HEK293 (cell line): ENCODE measurements around the gene SAE1.

Experiments used
- CTCF ChIA-PET: fragments of 350-600 bp; formaldehyde crosslinking; extraction: SDS; loops from one replicate; lab custom pipeline; 2021; ENCODE audit warnings: antibody characterized with exemption; lab: Yijun Ruan, JAX
- POLR2A ChIA-PET: fragments of 300-600 bp; formaldehyde crosslinking; extraction: SDS; loops from one replicate; lab custom pipeline; 2020; ENCODE audit warnings: antibody characterized with exemption, inconsistent platforms; lab: Yijun Ruan, JAX
- H3K27ac ChIP-seq: fragments of 200-500 bp; sonication (Bioruptor generic); 2 replicates; pipeline ENCODE4 v1.5.1; 2014; ENCODE audit warnings: low read depth, low read length, control low read depth, inconsistent platforms; ENCODE audit errors: extremely low read depth
- H3K36me3 ChIP-seq, 2 experiments: fragments of 200-500 bp in 1 of 2; sonication (Bioruptor generic) in 1 of 2; 1 replicate in 1 of 2; 2 replicates in 1 of 2; pipeline ENCODE4 v1.5.1; 2014 to 2017; ENCODE audit warnings: inconsistent platforms in 2 of 2, low read length in 2 of 2; ENCODE audit not compliant: control insufficient read depth in 2 of 2, insufficient read depth in 1 of 2
- H3K4me1 ChIP-seq: fragments of 200-500 bp; sonication (Bioruptor generic); 2 replicates; pipeline ENCODE4 v1.5.1; 2014; ENCODE audit warnings: mild to moderate bottlenecking, low read length, inconsistent platforms; ENCODE audit not compliant: control insufficient read depth, insufficient read depth
- H3K4me3 ChIP-seq: 2 replicates; pipeline ENCODE4 v1.5.1; 2011; ENCODE audit warnings: low read depth, mild to moderate bottlenecking, control low read depth, low read length, moderate library complexity
- H3K9me3 ChIP-seq: fragments of 200-500 bp; sonication (Bioruptor generic); 2 replicates; pipeline ENCODE4 v1.5.1; 2014; ENCODE audit warnings: low read depth, low read length, inconsistent platforms; ENCODE audit not compliant: control insufficient read depth, insufficient read depth
- BCL11B ChIP-seq: fragments of 450-650 bp; formaldehyde crosslinking; IDR thresholded peaks from 2 replicates; pipeline ENCODE4 v1.5.1; 2016; ENCODE audit warnings: low read depth, missing biosample characterization, missing genetic modification characterization
- ELK4 ChIP-seq: IDR thresholded peaks from 2 replicates; pipeline ENCODE4 v1.6.1; 2011; ENCODE audit warnings: mild to moderate bottlenecking, low read depth, low read length, borderline replicate concordance
- GLI4 ChIP-seq: fragments of 450-650 bp; formaldehyde crosslinking; IDR thresholded peaks from 2 replicates; pipeline ENCODE4 v1.5.1; 2016; ENCODE audit warnings: missing biosample characterization, missing genetic modification characterization
- GLIS1 ChIP-seq: fragments of 450-650 bp; formaldehyde crosslinking; IDR thresholded peaks from 2 replicates; pipeline ENCODE4 v1.5.1; 2016; ENCODE audit warnings: missing biosample characterization, missing genetic modification characterization
- HOXC10 ChIP-seq: sonication (generic); formaldehyde crosslinking; IDR thresholded peaks from 2 replicates; pipeline ENCODE4 v1.8.1; 2023; ENCODE audit warnings: mild to moderate bottlenecking, missing genetic modification reagents
- KLF8 ChIP-seq: fragments of 450-650 bp; formaldehyde crosslinking; IDR thresholded peaks from 2 replicates; pipeline ENCODE4 v1.5.1; 2016; ENCODE audit warnings: missing biosample characterization, missing genetic modification characterization
- OVOL3 ChIP-seq: fragments of 450-650 bp; formaldehyde crosslinking; IDR thresholded peaks from 2 replicates; pipeline ENCODE4 v1.5.1; 2016; ENCODE audit warnings: missing biosample characterization, missing genetic modification characterization
- ZNF121 ChIP-seq: fragments of 450-650 bp; formaldehyde crosslinking; IDR thresholded peaks from 2 replicates; pipeline ENCODE4 v1.5.1; 2016; ENCODE audit warnings: missing biosample characterization, missing genetic modification characterization
- ZNF138 ChIP-seq: fragments of 450-650 bp; formaldehyde crosslinking; IDR thresholded peaks from 2 replicates; pipeline ENCODE4 v1.5.1; 2016; ENCODE audit warnings: missing biosample characterization, missing genetic modification characterization, borderline replicate concordance
- ZNF175 ChIP-seq: fragments of 450-650 bp; formaldehyde crosslinking; IDR thresholded peaks from 2 replicates; pipeline ENCODE4 v1.5.1; 2016; ENCODE audit warnings: missing biosample characterization, missing genetic modification characterization
- ZNF23 ChIP-seq: fragments of 450-650 bp; formaldehyde crosslinking; IDR thresholded peaks from 2 replicates; pipeline ENCODE4 v1.5.1; 2016; ENCODE audit warnings: missing biosample characterization, missing genetic modification characterization, borderline replicate concordance
- ZNF391 ChIP-seq: fragments of 450-650 bp; formaldehyde crosslinking; IDR thresholded peaks from 2 replicates; pipeline ENCODE4 v1.5.1; 2016; ENCODE audit warnings: low read depth, missing biosample characterization, missing genetic modification characterization, borderline replicate concordance
- ZNF529 ChIP-seq: fragments of 450-650 bp; formaldehyde crosslinking; IDR thresholded peaks from 2 replicates; pipeline ENCODE4 v1.5.1; 2017; ENCODE audit warnings: missing genetic modification characterization, missing biosample characterization; ENCODE audit not compliant: insufficient replicate concordance
- ZNF560 ChIP-seq: fragments of 450-650 bp; formaldehyde crosslinking; IDR thresholded peaks from 2 replicates; pipeline ENCODE4 v1.5.1; 2017; ENCODE audit warnings: missing biosample characterization, missing genetic modification characterization, borderline replicate concordance
- ZNF561 ChIP-seq: fragments of 450-650 bp; IDR thresholded peaks from 2 replicates; pipeline ENCODE4 v1.5.1; 2018; ENCODE audit warnings: missing biosample characterization, missing genetic modification characterization, borderline replicate concordance
- ZNF596 ChIP-seq: fragments of 450-650 bp; IDR thresholded peaks from 2 replicates; pipeline ENCODE4 v1.5.0; 2018; ENCODE audit warnings: missing biosample characterization, mild to moderate bottlenecking, missing genetic modification characterization, moderate library complexity
- ZNF629 ChIP-seq: fragments of 450-650 bp; formaldehyde crosslinking; IDR thresholded peaks from 2 replicates; pipeline ENCODE4 v1.5.1; 2017; ENCODE audit warnings: missing biosample characterization, missing genetic modification characterization
- ZNF664 ChIP-seq: fragments of 450-650 bp; formaldehyde crosslinking; IDR thresholded peaks from 2 replicates; pipeline ENCODE4 v1.5.1; 2016; ENCODE audit warnings: missing biosample characterization, missing genetic modification characterization
- ZSCAN18 ChIP-seq: fragments of 450-650 bp; formaldehyde crosslinking; IDR thresholded peaks from 2 replicates; pipeline ENCODE4 v1.5.1; 2016; ENCODE audit warnings: missing biosample characterization, missing genetic modification characterization

SAE1 gene

GRCh38 chr19:47122359-47123335 lies 8.0 kb upstream of the SAE1 start:
- Histone ChIP-seq H3K9me3 (no peaks in the 10 kb centered on the region), H3K4me3 (no peak overlapping the region), H3K4me1 (0 out of 2 replicates have a peak, but pooled peaks cover 2% of the 10 kb centered on the region), H3K27ac (no peak overlapping the region), H3K36me3 (no peaks in the 10 kb centered on the region; a peak in 1 of 3 replicates)
- POLR2A ChIA-PET = interaction anchor here (0.6 to 3.2 kb wide), 5 partner anchors 9 to 334 kb away, joined by 3 to 25 read pairs (median 4); partner anchors contain the start of genes SLC1A5 and ZC3H4
- CTCF ChIA-PET = interaction anchor here (0.6 to 6.4 kb wide), 13 partner anchors 9 to 576 kb away, joined by 3 to 69 read pairs (median 6); partner anchors contain the start of gene ZC3H4
- TF ChIP-seq HOXC10 (CRISPR knock-in tag) (no peak), ZNF561 (no peak), GLIS1 (tag by site-specific recombination) (peak; percentile 59), ZNF629 (tag by site-specific recombination) (0 out of 2 replicates have a peak, but pooled peaks have one; percentile 27), ELK4 (no peak), ZNF560 (tag by site-specific recombination) (no peak), KLF8 (tag by site-specific recombination) (0 out of 2 replicates have a peak, but pooled peaks have one; percentile 15), BCL11B (tag by site-specific recombination) (0 out of 2 replicates have a peak, but pooled peaks have one; percentile 16), ZNF391 (tag by site-specific recombination) (no peak), OVOL3 (tag by site-specific recombination) (no peak), ZNF23 (tag by site-specific recombination) (no peak), ZNF529 (tag by site-specific recombination) (no peak), ZSCAN18 (tag by site-specific recombination) (no peak), ZNF121 (no peak), GLI4 (tag by site-specific recombination) (no peak), ZNF664 (peak; percentile 76; the same call in 1 of the 2 replicates), ZNF138 (tag by site-specific recombination) (no peak), ZNF596 (no peak)
- TF ChIP-seq, all 188 proteins: peak for 5

- no peak overlapping the region for H3K27ac ChIP-seq
- POLR2A ChIA-PET = interaction anchor here (0.6 to 3.2 kb wide), 5 partner anchors 10 to 240 kb away, joined by 3 to 25 read pairs (median 3); partner anchors contain the start of gene ZC3H4
- no peak for TF ChIP-seq ZNF175 (tag by site-specific recombination)
- TF ChIP-seq, all 188 proteins: peak for 0
- H3K4me1 ChIP-seq = 0 out of 2 replicates have a peak, but pooled peaks cover 2% of the 10 kb centered on the region
- H3K36me3 ChIP-seq = no peaks in the 10 kb centered on the region; a peak in 1 of 3 replicates
- CTCF ChIA-PET = interaction anchor here (0.6 to 6.4 kb wide), 11 partner anchors 8 to 705 kb away, joined by 3 to 69 read pairs (median 5); partner anchors contain the start of gene ZC3H4
- no peaks in the 10 kb centered on the region for H3K9me3 ChIP-seq
- no peak overlapping the region for H3K4me3 ChIP-seq
Measured at GRCh38 chr19:47123406-47123805, 7.2 kb upstream of the SAE1 start.
